Measurements from ENCODE around the gene CCDC172.

The CCDC172 gene

DNA sequence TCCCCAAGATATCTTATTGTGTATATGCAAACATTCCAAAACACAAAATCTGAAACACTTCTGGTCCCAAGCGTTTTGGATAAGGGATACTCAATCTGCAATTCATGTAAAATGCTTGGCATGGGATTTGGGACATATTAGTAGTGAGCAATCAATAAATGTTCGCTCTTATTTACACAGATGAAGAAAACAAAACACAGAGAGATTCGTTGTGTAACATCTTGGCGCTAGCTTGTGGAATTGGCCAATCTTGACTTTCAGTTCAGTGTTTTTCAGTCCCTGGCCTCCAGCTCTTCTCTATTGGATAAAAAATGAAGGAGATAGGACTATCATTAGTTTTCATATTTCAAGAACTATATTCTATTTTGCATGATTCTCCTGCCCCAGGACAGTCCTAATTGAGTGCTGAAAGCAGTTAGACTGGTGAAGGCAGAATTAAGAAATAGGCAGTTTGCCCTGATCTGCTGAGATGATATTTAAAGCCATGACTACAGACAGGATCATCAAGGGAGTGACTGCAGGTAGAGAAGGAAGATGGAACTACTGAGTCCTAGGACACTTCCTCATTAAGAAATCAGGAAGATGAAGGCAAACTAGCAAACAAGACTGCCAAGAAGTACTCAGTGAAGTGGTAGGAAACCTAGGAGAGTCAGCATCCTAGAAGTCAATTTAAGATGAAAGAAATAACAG lies 105.2 kb downstream of the CCDC172 start:
- no peak for DNase-seq (ENCODE audit: low read depth in 2 of 2)

Data from activated CD4-positive, alpha-beta T cell treated with anti-CD3 and anti-CD28 coated beads for 24 hours (primary cell).